C1 segment of cervical spinal cord (tissue), 14 donors: ENCODE measurements around the gene CSF1R.

Source experiments
- DNase-seq, 14 donors: peaks; one replicate each; lab custom pipeline; 2025; lab: John Stamatoyannopoulos, UW

Gene CSF1R

GRCh38 chr5:150120617-150121447, 34.5 kb upstream of the CSF1R start:
- no peak for DNase-seq

DNA sequence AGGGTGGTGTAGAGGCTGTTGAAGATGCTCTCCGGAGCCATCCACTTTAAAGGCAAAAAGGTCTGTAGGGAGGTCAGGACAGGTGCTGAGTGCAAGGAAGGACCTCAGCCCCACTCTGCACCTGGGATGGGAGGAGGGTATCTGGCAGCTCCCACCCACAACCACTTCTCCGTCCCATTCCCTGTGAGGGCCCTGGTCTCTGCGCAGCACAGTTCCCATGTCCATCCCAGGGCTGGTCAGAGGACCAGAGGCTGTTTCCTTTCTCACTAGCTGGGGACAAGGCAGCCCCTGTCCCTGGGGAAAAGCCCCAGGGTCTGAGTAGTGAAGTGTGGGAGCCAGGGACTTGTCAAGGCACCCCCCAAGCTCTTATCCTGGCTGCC, 33.7 kb upstream of the CSF1R start:
- no peak for DNase-seq

- no peak for DNase-seq
Observed at GRCh38 chr5:150119421-150120061, 33.2 kb upstream of the CSF1R start.

DNA sequence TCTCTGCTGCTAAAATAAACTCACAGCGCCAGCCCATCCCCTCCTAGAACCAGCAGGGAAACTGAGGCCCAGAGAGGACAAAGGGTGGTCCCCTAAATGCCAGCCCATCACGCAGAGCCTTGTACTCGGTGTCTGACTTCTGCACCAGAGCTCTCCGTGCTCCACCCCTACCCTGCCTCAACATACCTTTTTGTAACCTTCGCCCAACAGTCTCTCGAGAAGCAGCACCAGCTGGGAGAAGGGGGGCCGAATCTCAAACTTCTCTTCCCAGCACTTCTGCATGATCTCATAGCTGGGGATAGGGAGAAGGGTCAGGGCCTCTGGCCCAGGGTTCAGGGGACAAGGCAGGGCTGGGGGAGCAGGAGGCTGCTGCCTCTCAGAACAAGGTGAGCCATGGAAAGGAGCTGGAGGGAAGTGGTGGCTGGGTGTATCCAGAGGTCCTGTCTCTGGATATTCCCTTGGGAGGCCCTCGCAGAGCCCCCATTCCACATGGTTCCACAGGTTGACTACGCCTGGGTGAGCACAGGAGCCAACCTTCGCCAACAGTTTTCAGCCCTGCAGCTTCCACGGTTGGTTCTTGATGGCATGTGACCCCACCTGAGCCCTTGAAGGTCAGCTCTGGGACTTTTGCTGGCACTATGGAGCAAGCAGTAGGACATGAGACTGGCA, 32.3 kb upstream of the CSF1R start:
- no peak for DNase-seq

GRCh38 chr5:150117945-150118560, 31.7 kb upstream of the CSF1R start:
- DNase-seq: no peak

DNA sequence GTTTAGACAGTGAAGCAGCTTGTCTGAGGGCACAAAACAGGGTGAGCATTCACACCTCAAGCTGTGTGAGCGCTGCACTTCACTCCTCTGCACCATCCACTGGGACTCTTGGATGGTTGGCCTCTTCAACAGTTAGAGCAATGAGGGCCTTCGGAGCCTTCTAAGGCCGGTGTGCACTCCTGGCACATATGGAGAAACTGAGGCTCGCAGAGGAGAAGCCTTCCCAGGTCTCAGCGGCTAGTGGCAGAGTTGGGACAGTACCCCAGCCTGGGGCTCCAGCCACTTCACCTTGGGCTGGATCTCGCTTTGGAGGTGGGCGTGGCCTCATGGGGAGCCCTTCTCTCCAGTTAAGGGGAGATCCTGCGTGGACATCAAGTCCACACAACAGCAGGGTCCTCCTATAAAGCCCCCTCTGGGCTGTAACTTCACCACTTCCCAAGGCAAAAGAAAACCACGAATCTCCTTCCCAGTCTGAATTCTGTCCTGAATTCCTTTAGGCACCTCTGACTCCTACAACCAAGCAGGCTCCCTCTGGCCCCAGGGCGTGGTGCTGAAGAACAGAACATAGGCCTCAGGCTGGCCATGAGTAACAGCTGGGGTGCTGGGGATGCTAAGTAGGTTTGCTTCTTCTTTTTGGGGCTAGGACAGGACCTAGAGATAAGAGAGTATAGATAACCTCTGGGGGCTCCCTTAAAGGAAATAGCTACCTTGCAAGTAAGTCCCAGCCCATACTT, 30.5 kb upstream of the CSF1R start:
- DNase-seq: no peak

GRCh38 chr5:150114773-150115408, 28.5 kb upstream of the CSF1R start:
- peak in 1 of 14 donors; percentile 3 for DNase-seq

GRCh38 chr5:150114102-150114641, 27.8 kb upstream of the CSF1R start:
- no peak for DNase-seq

DNA sequence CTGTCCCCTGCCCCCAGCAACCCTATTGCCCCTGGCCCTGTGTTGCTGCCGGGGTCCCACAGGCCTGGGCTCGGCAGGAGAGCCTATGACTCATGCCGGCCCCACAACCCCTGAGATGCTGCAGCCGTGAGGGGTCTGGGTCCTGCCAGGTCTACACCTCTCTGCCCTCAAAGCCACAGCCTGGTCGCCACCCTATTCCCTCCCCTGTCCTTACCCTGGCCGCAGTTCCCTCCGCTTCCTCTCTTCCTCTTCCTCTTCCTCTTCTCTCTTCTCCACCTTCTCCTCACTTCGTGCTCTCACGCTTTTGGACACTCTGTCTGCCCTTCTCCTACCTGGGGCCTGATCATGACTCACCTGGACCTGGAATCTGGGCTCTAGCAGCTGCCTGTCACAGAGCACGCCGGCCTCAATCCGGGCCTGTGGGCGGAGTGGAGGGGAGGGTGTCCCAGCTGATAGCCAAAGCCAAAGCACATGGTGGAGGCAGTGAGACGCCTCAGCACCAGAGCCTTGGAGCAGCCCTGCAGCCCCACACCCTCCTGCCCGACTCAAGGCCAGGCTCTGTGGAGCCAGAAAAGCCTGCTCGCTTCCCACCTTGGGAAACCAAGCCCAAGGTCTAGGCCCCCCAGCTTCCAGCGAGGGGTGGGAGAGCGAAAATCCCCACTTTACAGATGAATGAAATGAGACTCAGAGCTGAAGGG, 26.8 kb upstream of the CSF1R start:
- DNase-seq: no peak

GRCh38 chr5:150112201-150113046, 26.1 kb upstream of the CSF1R start:
- peak in 1 of 14 donors; percentile 30 for DNase-seq

DNA sequence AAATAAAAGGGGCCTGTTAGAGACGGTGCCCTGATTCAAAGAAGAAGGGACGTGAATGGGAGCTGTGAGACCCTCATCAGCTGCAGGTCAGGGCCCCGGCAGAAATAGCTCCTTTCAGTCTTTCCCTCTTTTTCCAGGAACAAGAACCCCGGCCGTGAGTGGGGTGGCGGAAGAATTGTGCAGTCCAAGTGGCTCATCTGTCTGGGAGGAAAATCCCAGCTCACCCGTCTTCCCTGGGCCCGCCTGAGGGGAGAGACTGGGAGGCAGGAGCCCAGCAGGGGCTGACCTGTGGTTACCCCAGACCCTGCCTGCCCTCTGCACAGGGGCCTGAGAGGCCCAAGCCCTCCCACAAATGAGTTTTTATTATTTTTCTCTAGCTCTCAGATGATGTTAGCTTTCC, 24.8 kb upstream of the CSF1R start:
- DNase-seq: no peak

- no peak for DNase-seq
Observed at GRCh38 chr5:150109921-150110320, 23.6 kb upstream of the CSF1R start.

GRCh38 chr5:150108711-150109514, 22.6 kb upstream of the CSF1R start:
- DNase-seq: no peak

DNA sequence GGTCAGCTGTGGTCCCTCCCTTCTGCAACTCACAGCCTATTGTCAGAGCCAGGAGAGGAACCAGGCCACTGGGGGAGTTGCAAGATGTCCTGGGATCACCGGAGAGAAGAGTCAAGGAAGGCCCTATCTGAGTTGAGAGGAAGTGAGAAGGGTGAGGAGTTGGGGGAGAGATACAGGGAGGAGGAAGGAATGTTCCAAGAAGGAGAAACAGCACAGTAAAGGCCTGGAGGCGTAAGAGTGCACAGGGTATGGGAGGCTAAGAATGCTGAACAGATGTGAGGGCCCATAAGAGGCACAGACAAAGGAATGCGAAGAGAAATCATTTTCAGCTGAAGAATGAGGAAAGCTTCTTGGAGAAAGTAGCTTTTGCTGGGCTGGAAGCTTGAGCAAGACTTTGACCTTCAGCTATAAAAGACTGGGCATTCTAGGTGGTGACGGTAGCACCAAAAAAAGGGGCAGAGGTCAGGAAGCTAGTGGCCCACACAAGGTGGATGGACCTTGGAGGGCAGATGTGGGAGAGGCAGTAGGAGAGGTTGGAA, 21.6 kb upstream of the CSF1R start:
- no peak for DNase-seq

DNA sequence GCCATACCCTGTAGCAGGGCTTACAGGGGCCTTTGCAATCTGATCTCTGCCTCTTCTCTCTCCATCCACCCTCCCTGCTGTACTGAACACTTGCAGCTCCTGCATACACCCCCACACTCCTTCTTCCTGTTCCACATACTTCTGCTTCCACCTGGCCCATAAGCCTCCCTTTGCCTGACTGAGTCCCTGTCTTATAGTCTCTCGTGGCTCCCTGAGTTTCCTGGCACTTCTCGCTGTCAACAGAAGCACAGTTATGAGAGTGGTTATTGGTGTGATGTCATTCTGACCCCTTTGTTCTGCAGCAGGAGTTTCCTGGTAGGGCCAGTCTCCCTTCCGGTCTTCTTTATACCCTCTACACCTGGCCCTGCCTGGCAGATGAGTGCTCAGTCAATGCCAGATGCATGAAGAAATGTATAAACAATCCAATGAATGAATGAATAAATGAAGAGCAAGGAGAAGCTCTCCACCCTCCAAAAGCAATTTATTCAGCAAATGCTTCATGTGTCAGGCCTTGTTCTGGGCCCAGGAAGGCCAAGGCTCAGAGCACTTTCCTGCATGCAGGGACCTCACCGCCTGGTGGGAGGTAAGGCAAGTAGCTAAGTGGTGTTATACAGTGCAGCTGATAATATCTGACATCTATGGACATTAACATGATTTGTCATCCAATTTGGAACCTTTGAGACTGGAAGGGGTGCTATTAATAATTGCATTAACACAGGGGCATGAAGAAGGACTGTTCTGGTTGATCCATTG, 20.5 kb upstream of the CSF1R start:
- no peak for DNase-seq

GRCh38 chr5:150105928-150106615, 19.7 kb upstream of the CSF1R start:
- peak in 1 of 14 donors; percentile 36 for DNase-seq

DNA sequence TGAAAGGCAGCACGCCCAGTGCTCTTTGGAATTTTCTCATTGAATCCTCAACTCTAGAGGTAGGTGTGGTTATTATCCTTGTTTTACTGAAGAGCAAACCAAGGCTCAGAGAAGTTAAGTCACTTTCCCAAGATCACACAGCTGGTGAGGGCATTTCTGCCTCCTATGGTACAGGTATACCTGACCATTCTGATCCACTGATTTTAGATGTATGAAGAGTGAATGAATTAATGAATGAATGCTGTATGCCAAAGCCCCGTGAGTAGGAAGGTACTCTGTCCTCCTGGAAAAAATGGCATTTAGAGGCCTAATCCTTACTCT, 18.2 kb upstream of the CSF1R start:
- no peak for DNase-seq
